Right hindlimb (tissue), 1 donor: Measurements from ENCODE around the gene PPIL6.

ENCODE experiments used
- DNase-seq: peaks from one replicate; pipeline ENCODE4 v3.0.0-alpha.2; 2018

Gene PPIL6

DNA sequence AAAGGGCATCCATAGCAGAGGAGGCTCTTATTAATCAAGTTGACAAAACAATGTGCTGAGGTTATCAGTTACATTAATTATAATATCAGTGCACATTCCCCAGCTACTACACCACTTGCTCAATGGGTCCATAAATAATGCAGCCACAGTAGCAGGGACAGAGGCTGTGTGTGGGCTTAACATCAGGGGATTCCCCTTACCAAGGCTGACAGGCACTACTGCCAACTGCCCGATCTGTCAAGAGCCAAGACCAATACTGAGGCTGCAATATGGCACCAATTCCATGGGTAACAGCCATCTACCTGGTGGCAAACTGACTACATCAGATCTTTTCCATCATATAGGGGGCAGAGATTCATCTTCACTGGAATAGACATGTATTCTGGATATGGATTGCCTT is 80.1 kb downstream of the PPIL6 start:
- DNase-seq, result no peak

DNA sequence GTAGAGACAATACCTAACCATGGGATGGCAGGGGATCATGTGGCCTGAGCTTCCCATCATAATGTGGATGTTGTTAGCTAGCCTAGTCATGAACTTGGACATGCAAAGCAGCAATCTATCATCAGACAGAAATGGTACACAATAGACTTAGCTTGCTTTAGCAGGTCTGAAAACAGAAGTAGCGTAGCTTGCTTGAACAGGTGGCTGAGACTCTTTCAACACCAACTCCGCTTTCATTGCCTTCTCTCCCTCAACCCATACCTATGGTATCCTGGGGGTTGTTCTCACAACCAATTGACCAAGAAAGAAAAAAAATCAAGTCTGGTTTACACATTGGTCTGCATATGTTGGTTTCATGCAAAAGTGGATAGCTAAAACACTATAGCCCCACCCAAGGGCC is 81.2 kb downstream of the PPIL6 start:
- no peak for DNase-seq

GRCh38 chr6:109358204-109358603 is 82.2 kb downstream of the PPIL6 start:
- DNase-seq, result no peak

GRCh38 chr6:109356237-109356636 is 84.2 kb downstream of the PPIL6 start:
- DNase-seq, result no peak

GRCh38 chr6:109351231-109352130 is 88.9 kb downstream of the PPIL6 start:
- DNase-seq, result no peak

- DNase-seq, result no peak
Observed at GRCh38 chr6:109349419-109349987, 90.9 kb downstream of the PPIL6 start.

DNA sequence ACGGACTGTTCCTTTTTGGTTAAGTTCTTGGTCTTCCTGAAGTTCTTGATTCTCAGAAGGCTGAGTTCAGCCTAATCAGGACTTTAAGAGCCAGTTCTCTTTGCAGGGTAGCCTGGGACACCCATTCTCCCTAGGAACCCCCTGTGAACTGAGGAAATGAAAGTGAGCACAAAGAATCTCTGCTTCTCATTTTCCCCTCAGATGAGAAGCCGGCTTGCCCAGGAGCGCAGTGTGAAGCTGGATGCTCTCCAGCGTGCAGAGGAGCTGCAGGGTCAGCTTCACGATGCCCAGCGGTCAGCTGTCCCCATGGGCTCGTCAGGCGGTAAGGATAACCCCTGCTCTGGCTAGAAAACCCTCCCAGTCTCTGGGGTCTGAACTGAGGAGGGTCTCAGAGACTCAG is 92.2 kb downstream of the PPIL6 start:
- DNase-seq, result no peak

GRCh38 chr6:109347779-109348178 is 92.6 kb downstream of the PPIL6 start:
- no peak for DNase-seq

- DNase-seq, result no peak
Observed at GRCh38 chr6:109345986-109346385, 94.4 kb downstream of the PPIL6 start.

DNA sequence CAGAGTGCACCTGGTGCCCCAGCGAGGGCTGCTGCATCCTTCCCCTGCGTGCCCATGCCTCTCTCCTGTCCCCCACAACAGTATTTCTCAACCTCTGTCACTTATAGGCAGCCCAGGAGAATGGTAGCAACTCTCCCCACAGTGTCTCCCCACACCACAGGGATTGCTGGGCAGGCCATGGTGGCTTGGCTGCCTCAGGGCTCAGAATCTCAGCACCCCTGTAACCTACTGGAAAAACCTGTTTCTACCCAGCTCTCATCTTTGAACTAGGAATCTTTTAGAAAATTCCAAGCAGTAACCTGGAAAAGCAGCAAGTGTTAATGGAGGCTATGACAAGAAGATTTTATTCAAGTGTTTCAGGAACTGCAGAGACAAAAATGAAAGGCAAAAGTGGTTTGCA is 96.2 kb downstream of the PPIL6 start:
- DNase-seq, result no peak

- no peak for DNase-seq
Observed at GRCh38 chr6:109343518-109343917, 96.9 kb downstream of the PPIL6 start.

- DNase-seq, result peak; percentile 41
Observed at GRCh38 chr6:109342911-109343310, 97.5 kb downstream of the PPIL6 start.

- no peak for DNase-seq
Observed at GRCh38 chr6:109342506-109342905, 97.9 kb downstream of the PPIL6 start.

DNA sequence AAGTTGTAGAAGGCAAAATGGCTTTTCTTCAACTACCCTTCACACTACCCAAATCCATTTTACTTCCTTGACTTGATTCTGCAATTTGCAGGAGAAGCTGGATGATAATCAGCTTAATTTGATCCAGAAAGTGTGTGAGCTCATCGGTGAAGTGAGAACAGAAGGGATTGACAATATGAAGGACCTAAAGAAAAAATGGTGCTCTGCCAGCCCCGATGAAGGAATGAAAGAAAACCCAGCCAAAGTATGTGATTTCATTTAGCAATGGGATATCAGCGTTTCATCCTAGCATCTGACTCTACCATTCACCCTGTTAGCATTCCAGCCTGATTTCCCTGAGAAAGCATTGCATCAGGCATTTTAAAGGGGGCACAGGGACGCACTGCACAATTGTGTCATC is 99.6 kb downstream of the PPIL6 start:
- no peak for DNase-seq
